HepG2 (cell line): Measurements from ENCODE around the gene RNF10.

Experiments
- YY1 ChIP-seq: IDR thresholded peaks from 2 replicates; pipeline ENCODE4 v1.6.1; 2011; ENCODE audit warnings: low read length, low read depth, moderate library complexity, mild to moderate bottlenecking; ENCODE audit not compliant: insufficient read depth, insufficient replicate concordance
- TF ChIP-seq, protein P1 (sequence below): sonication (generic); formaldehyde crosslinking; IDR thresholded peaks from 2 replicates; pipeline ENCODE4 v1.8.0; 2022; ENCODE audit warnings: missing genetic modification reagents, mild to moderate bottlenecking, borderline replicate concordance

GRCh38 chr12:120586860-120587259 lies 52.7 kb downstream of the RNF10 start:
- no peak for TF ChIP-seq YY1
- TF ChIP-seq, protein P1, sequence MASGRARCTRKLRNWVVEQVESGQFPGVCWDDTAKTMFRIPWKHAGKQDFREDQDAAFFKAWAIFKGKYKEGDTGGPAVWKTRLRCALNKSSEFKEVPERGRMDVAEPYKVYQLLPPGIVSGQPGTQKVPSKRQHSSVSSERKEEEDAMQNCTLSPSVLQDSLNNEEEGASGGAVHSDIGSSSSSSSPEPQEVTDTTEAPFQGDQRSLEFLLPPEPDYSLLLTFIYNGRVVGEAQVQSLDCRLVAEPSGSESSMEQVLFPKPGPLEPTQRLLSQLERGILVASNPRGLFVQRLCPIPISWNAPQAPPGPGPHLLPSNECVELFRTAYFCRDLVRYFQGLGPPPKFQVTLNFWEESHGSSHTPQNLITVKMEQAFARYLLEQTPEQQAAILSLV (CRISPR knock-in tag): no peak
